Left renal cortex interstitium (tissue), 4 donors: ENCODE measurements around the gene SLC1A5. TPM values are rescaled to one million over a fixed set of nuclear protein-coding genes. Genes with fewer than 3 reads are reported as not detected.
"Not testable (repeated sequence)": the region's sequence is repeated elsewhere in the genome, so short reads cannot be mapped to it uniquely, and the experiment has no call there.

Experiments used
- DNase-seq, 4 donors: peaks; one replicate each; pipeline ENCODE4 v3.0.0-alpha.2; 2013; ENCODE audit warnings: low read depth in 4 of 4, low spot score in 2 of 4, missing footprints in 1 of 4
- polyA plus RNA-seq, 4 donors: library from polyadenylated mRNA; unstranded; fragments of 120-200 nt; gene quantifications; one replicate each; pipeline ENCODE4 v1.2.1, GENCODE V29; 2013; ENCODE audit not compliant: insufficient read length in 4 of 4

Gene SLC1A5
- polyA plus RNA-seq, 4 donors = 39.3 to 47.1 (median 43.0) TPM

DNA sequence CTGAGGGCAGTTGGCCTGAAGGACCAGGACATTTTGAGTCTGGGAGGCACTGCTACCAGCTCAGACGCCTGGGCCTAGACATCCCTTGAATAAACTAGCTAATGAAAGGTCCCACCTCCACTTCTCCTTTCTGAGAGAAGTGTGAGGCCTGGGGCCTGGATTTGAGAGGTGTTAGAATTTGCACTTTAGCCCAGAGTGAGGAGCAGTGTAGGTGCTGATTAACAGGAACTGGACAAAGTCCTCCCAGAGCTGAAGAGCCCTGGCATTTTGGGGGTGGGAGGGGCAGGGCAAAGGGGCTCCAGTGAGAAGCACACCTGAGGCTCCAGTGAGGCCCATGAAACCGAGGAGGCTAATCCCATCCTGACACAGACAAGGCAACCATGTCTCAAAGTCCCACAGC lies 15.2 kb upstream of the SLC1A5 start:
- no peak for DNase-seq

DNA sequence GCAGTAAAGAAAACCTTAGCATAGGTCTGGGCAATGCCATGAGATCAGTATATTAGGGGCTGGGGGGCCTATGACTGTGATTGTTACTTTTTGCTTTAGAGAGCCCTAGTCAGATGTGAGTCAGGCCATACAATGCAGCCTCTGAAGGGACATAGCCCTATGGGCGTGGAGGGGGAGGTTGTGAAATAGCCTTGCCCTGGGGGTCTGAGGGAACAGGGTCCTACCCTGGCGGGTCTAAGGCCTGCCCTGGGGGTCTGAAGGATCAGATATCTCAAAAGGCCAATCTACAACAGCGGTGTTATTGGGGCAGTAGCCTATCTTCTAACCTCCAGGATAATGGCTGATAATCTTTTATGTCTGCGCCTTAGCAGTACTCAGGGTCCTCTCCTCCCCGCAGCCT lies 13.8 kb upstream of the SLC1A5 start:
- no peak for DNase-seq

DNA sequence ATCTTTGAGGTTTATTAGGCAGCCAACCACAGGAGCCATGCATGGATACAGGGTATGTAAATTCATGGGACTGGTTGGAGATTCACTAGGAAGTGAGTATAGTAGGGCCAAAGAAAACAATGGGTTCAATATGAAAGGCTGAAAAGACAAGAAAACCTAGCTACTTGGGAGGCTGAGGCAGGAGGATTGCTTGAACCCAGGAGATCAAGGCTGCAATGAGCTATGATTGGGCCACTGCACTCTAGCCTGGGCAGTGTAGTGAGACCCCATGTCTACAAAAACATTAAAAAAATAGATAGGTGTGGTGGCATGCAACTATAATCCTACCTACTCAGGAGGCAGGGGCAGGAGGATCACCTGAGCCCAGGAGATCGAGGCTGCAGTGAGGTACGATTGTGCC lies 10.3 kb upstream of the SLC1A5 start:
- no peak for DNase-seq

DNA sequence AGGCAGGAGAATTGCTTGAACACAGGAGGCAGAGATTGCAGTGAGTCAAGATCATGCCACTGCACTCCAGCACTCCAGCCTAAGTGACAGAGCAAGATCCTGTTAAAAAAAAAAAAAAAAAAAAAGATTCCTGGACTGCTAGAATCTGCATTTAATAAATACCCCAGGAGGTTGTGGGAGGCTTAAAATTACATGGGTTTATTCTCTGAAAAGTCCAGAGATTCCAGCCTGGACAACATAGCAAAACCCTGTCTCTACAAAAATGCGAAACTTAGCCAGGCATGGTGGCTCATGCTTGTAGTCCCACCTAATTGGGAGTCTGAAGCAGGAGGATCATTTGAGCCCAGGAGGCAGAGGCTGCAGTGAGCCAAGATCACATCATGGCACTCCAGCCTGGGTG lies 9.5 kb upstream of the SLC1A5 start:
- no peak for DNase-seq

DNA sequence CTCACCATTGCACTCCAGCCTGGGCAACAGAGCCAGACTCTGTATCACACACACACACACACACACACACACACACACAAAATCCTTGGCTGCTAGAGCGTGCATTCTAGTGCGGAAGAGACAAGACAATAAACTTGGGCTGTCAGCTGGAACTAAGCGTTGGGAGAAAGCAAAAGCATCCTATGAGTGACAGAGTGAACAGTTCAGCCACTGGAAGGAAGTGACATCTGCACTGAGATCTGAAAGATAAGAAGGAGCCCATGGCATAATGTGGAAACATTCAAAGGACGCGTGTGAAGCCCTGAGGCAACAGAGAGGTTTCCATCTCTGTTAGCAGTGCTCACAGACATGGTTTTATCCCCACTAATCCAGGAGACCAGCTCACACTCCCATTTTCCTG lies 3.5 kb upstream of the SLC1A5 start:
- no peak for DNase-seq

DNA sequence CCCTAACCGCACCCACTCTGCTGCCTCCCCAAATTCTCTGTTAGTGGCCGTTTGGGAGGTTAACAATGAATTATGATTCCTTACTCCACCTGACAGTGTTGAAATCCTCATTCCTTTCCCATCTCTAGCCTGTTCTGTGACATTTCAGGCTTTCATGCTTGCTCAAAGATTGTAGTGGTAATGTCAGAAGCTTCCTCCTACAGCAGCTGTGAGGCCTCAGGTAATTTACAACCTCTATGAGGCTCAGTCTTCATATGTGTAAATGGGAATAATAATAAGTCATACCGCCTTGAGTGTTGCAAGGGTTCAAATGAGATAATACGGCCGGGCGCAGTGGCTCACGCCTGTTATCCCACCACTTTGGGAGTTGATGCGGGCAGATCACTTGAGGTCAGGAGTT lies 977 bp upstream of the SLC1A5 start:
- DNase-seq = no peak

DNA sequence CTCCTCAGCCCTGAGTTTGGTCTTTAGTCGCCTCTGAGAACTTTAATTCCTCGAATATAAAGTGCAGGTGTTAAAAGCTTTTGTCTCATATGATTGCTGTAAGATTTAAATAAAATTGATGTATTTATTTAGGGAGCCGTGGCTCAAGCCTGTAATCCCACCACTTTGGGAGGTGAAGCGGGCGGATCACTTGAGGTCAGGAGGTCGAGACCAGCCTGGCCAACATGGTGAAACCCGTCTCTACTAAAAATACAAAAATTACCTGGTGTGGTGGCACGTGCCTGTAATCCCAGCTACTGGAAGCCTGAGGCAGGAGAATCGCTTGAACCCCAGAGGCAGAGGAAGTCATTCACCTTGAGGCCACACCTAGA lies 559 bp upstream of the SLC1A5 start:
- DNase-seq = no peak

DNA sequence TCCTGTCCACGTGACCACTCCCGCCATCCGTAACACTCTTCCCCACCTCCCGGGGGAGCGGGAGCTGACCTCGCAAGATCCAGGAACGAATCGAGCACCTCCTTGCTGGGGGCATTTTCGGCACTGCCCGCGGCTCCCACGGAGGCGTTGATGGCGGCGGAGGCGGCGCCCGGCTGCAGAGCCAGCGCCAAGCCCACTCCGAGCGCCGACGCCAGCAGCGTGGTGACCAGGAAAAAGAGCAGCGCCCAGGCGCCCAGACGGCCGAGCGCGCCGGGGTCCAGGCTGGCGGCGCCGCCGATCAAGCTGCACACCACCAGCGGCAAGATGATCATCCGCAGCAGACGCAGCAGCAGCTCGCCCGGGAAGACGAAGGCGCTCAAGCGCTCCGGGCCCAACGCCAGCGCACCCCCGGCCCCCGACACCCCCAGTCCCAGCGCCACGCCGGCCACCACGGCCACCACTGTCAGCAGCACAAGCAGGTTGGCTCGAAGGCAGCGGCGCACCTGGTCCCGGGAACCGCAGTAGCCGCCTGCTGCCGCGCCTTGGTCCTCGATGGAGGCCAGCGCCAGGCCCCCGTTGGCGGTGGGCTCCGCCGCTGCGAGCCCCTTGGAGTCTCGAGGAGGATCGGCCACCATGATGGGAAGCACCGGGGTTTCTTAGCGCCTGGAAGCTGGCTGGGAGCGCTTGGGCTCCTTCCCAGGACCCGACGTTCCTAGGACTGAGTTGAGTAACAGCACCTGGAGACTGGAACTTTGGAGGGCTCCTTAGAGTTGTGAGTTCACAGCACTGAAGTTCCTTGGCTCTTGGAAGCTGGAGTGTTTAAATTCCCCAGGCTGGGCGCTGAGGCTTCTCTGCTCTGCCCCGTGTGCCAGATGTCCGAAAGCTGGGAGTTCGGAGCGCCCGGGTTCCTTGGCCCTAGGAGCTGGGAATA lies 798 bp downstream of the SLC1A5 start:
- peak in 1 of 4 donors; percentile 41 for DNase-seq

DNA sequence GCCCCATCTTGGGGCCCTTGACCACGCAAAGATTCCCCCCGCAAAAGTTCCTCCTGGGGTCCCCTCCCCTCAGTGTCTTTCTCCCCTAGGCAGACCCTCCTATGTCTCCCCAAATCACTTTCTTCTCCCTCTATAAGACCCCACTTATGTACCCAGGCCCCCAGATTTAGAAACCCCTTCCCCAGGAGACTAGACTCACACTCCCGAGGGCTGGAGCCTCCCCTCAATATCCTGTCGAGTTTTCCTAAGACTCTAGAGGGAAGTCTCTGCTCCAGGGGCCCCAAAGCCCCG lies 1.4 kb downstream of the SLC1A5 start:
- DNase-seq = no peak

DNA sequence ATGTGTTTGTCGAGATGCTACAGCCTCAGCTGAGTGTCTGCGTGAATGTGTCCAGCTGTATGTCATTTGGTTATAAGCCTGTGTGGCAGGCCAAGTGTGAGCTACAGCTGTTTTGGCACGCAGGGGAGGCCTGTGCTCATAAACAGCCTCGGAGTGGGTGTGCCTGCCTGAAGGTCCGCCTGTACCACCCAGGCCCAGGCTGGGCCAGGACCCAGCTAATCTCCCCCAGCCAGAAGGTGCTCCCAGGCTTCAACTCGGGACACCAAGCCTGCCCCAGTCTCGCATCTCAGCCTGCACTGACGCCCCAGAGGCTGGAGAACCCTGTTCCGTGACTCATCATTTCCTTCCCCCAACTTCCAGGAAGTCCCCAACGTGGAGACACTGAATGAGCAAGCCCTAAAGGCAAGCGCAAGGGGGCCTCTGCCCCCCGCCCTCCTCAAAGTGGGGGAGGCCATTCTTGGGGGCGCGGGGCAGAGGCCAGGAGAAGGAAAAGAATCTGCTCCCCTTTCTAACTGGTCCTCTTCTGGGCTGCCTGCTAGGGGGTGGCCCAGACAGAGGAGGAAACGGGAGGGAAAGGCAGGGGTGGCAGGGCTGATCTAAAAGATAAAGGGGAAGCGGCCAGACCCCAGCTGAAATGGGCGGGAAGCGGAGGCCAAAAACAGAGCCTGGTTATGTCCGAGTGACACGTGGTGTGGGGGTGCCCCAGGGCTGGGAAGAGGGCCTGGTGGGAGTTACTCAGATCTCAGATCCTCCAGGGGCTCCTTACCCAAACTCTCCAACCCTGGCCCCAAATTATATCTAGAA lies 2.0 kb downstream of the SLC1A5 start:
- no peak for DNase-seq

DNA sequence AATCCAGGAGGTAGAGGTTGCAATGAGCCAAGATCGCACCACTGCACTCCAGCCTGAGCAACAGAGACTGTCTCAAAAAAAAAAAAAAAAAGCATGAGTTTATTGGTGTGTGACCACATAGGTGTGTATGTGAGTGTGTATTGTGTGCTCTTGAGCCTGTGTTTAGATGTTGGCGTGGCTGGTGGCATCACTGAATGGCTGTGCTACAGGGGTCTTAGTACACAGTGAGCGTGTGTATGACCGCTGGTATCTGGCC lies 2.5 kb downstream of the SLC1A5 start:
- no peak for DNase-seq

DNA sequence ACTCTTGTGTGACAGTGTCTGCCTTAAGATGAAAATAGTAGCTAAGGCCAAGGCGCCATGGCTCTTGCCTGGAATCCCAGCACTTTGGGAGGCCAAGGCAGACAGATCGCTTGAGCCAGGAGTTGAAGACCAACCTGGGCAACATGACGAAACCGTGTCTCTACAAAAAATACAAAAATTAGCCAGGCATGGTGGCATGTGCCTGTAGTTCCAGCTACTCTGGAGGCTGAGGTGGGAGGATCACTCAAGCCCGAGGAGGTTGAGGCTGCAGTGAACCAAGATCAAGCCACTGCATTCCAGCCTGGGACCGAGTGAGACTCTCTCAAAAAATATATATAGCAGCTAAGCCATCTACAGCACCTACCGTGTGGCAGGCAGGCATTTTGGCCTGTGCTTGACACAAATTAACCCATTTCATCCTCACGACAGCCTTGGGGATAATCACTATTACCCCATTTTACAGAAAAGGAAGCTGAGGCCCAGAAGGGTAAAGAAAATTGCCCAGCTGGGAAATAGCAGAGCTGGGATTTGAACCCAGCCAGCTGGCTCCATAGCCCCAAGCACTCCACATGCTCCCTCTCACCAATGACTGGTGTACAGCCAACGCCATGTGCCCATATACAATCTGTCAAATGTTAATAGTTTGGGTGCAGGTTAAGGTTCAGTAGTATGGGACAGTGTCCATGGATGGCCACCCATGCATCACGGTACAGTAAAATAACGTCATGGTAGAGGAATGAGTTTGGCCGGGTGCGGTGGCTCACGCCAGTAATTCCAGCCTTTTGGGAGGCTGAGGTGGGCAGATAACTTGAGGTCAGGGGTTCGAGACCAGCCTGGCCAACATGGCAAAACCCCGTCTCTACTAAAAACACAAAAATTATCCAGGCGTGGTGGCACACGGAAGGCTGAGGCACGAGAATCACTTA lies 3.1 kb downstream of the SLC1A5 start:
- no peak for DNase-seq

DNA sequence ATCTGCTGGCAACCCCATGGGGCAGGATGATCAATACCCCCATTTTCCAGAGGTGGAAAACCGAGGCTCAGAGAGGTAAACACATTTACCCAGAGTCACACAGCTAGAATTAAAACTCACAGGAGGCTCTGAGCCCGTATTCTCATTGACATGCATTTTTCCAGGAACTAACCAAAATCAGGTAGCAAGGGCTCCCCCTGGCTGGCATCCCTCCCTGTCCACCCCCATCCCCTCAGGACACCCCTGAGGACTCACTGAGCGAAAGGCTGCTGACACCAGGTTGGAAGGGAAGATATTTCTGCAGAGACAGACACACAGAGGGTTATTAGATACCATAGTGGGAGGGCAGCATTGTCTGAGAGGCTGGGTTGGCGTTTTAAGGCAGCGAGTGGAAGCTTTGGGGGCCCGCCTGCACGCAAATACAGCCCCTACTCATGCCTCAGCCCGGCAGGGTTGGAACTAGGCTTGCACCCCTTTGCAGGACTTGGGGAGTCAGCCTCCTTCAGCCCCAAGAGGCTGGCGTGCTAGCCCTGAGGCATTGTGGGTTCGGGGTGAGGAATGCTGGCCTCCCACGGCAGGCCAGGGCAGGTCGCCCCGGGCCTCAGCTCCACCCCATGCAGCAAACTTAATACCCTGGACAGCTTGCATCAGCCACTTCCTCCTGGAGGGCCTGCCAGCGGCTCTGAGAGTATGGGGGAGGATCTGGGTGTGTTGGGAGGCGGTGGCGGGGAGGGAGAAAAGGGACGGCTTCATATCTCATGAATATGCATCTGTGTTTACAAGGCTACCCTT lies 3.9 kb downstream of the SLC1A5 start:
- no peak for DNase-seq

DNA sequence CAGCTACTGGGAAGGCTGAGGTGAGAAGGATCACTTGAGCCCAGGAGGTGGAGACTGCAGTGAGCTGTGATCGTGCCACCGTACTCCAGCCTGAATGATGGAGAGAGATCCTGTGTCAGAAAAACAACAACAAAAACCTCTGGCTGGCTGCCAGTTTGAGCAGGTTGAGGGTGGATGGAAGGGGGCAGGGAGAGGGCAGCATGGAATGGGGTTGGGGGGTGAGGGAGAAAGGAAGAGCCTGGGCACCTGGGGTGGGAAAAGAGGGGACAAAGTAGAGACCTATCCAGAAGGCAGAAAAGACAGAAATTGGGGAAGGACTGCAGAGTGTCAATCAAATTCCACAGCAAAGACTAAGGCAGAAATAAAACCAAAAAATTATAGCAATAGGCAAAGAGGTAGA lies 4.7 kb downstream of the SLC1A5 start:
- no peak for DNase-seq

DNA sequence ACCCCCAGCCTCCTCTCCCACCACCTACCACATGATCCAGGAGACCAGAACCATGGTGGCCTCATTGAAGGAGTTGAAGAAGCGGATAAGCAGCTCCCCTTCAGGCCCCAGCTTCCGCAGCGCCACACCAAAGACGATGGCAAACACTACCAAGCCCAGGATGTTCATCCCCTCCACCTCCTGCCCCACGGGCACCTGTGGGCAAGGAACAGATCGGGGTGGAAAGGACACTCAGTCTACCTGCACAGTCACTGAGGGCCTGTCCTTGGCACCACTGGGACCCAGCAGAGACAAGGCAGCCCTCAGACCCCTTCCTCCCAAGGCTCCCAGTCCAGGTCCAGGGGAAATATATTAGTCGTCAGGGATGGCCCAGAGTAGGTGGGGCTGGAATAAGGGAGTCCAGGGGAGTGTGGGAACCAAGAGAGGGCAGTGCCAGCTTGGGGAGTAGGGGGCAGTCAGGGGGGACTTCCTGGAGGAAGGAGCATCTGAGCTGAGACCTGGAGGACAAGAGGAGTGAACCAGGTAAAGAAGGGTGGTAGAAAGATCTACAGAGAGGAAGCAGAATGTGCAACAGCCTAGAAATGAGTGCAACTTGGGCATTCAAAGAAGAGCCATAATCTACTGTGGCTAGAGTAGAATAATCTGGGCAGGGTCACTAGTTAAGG lies 5.9 kb downstream of the SLC1A5 start:
- DNase-seq = no peak

DNA sequence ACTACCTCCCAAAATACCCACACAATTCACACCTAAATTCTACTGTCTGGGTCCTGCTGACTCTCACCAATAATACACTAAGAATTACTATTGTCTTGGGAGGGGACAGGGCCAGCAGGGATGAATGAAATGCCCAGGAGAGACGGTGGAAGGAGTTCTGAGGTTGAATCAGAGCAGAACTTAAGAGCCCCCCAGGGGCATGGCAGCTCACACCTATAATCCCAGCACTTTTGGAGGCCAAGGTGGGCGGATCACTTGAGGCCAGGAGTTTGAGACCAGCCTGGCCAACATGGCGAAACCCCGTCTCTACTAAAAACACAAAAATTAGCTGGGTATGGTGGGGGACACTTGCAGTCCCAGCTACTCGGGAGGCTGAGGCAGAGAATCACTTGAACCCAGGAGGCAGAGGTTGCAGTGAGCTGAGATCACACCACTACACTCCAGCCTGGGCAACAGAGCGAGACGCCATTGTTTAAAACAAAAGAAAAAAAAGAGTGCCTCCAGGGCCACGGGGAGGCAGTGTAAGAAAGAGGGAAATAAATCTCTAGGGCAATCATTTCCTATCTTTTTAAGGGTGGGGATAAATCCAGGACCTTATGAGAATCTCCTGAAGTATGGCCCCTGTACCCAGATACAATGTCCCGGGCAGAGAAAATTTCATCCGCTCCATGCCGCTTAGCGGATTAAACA lies 10.3 kb downstream of the SLC1A5 start:
- DNase-seq = not testable (repeated sequence)

DNA sequence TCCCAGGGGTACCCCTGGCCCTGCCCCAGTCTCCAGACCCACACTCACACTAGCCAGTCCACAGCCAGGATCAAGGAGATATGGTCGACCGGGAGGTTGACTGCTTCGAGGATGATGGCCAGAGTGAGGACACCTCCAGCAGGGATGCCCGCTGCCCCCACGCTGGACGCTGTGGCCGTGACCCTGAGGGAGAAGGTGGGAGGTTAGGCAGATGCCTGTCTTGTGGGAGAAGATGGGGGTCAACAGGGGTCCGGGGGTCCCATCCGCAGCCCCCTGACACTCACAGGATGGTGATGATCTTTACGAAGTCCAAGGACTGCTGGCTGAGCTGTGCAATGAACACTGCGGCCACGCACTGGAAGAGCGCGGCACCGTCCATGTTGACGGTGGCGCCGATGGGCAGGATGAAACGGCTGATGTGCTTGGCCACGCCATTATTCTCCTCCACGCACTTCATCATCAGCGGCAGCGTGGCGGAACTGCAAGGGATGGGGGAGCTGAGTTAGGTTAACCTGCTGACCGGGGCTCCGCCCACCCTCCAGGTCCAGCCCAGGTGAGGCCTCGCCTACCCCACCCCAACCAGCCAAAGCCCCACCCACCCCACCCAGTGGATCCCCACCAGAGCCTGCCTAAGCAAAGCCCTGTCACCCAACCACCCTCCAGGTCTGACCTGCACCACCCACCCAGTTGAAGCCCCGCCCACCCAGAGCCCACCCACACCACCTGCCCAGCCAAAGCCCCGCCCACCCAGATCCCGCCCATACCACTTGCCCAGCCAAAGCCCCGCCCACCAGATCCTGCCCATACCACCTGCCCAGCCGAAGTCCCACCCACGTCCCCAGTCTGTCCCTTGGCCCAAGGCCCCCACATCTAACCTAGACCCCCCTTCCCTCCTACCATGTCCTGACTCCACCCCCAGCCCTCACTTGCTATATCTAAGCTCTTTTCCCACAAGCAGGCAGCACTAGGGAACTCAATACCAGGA lies 11.2 kb downstream of the SLC1A5 start:
- DNase-seq = no peak

DNA sequence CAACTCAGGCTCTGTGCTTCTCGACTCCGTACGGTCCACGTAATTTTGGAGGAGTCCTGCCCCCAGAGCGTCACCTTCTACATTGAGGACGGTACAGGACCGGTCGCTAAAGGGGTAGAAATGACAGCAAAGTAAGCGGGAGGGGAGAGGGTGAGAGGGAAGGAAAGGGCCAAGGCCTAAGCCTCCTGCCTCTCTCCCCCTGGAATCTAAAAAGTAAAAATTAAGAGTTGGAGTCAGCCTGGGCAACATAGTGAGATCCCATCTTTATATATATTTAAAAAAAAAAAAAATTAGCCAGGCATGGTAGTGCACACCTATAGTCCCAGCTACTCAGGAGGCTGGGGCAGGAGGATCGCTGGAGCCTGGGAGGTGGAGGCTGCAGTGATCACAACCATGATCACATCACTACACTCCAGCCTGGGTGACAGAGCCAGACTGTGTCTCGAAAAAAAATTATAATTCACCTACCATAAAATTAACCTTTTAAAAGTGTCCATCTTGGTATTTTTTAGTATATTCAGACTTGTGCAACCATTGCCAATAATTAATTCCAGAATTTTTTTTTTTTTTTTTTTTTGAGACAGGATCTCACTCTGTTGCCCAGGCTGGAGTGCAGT lies 12.6 kb downstream of the SLC1A5 start:
- no peak for DNase-seq
